Measurements from ENCODE around the gene CEACAM6. TPM values are rescaled to one million over a fixed set of nuclear protein-coding genes. Genes with fewer than 3 reads are reported as not detected.
"Not testable (repeated sequence)": the region's sequence is repeated elsewhere in the genome, so short reads cannot be mapped to it uniquely, and the experiment has no call there.

CEACAM6 gene
- total RNA-seq, 2 experiments from 2014 or later = not detected

GRCh38 chr19:41787055-41787454 lies 31.7 kb downstream of the CEACAM6 start:
- ChIA-PET POLR2A (no interaction called here), CTCF (interaction anchor here (0.6 to 5.4 kb wide), 2 partner anchors 34 to 304 kb away, joined by 3 to 38 read pairs; partner anchors contain the start of gene CEACAM6)

- POLR2A ChIA-PET, CTCF ChIA-PET: not testable (repeated sequence)
Measured at GRCh38 chr19:41788518-41788917, 33.2 kb downstream of the CEACAM6 start.

- POLR2A ChIA-PET, CTCF ChIA-PET: not testable (repeated sequence)
Measured at GRCh38 chr19:41789053-41789452, 33.7 kb downstream of the CEACAM6 start.

GRCh38 chr19:41792513-41793413 lies 37.4 kb downstream of the CEACAM6 start:
- POLR2A ChIA-PET = no interaction called here
- CTCF ChIA-PET = interaction anchor here (0.5 to 6.6 kb wide), 18 partner anchors 8 to 1305 kb away, joined by 3 to 60 read pairs (median 3); partner anchors contain the start of gene ERFL

GRCh38 chr19:41793414-41793727 lies 38.0 kb downstream of the CEACAM6 start:
- POLR2A ChIA-PET = no interaction called here
- CTCF ChIA-PET = interaction anchor here (0.5 to 6.6 kb wide), 16 partner anchors 9 to 1306 kb away, joined by 3 to 60 read pairs (median 3); partner anchors contain the start of gene ERFL

GRCh38 chr19:41795031-41795461 lies 39.7 kb downstream of the CEACAM6 start:
- CTCF ChIA-PET = interaction anchor here (0.5 to 6.6 kb wide), 16 partner anchors 9 to 1853 kb away, joined by 3 to 60 read pairs (median 5); no protein-coding TSS in a partner anchor
- POLR2A ChIA-PET = no interaction called here

GRCh38 chr19:41796362-41796761 lies 41.0 kb downstream of the CEACAM6 start, which contains the start of gene CEACAM3:
TSS of gene CEACAM3 (plus strand) at chr19:41796587. CDS start at chr19:41796678, 91 bp downstream.
- ChIA-PET POLR2A (no interaction called here), CTCF (interaction anchor here (5.6 to 6.6 kb wide), 2 partner anchors 23 to 43 kb away, joined by 35 to 60 read pairs; no protein-coding TSS in a partner anchor)

GRCh38 chr19:41796901-41797300 lies 41.6 kb downstream of the CEACAM6 start:
- CTCF ChIA-PET = interaction anchor here (0.5 kb wide), 1 partner anchor 21 kb away, joined by 6 read pairs; no protein-coding TSS in a partner anchor
- POLR2A ChIA-PET = no interaction called here

GRCh38 chr19:41799444-41800000 lies 44.2 kb downstream of the CEACAM6 start:
- CTCF ChIA-PET = no interaction called here
- POLR2A ChIA-PET = no interaction called here

- ChIA-PET CTCF (interaction anchor here (1.3 to 1.5 kb wide), 2 partner anchors 16 to 35 kb away, joined by 4 read pairs; no protein-coding TSS in a partner anchor), POLR2A (no interaction called here)
Measured at GRCh38 chr19:41801031-41801430, 45.7 kb downstream of the CEACAM6 start.

- CTCF ChIA-PET = interaction anchor here (1.0 to 1.3 kb wide), 4 partner anchors 9 to 17 kb away, joined by 3 to 5 read pairs (median 4); no protein-coding TSS in a partner anchor
- POLR2A ChIA-PET = no interaction called here
Measured at GRCh38 chr19:41801792-41802211, 46.5 kb downstream of the CEACAM6 start.

- ChIA-PET CTCF (interaction anchor here (0.6 to 1.3 kb wide), 5 partner anchors 10 to 1815 kb away, joined by 3 to 5 read pairs (median 3); no protein-coding TSS in a partner anchor), POLR2A (interaction anchor here (0.6 kb wide), 1 partner anchor 437 kb away, joined by 4 read pairs; no protein-coding TSS in a partner anchor)
Measured at GRCh38 chr19:41802770-41803169, 47.4 kb downstream of the CEACAM6 start.

GRCh38 chr19:41804336-41804735 lies 49.0 kb downstream of the CEACAM6 start:
- POLR2A ChIA-PET = no interaction called here
- CTCF ChIA-PET = interaction anchor here (1.0 to 1.2 kb wide), 2 partner anchors 9 to 31 kb away, joined by 3 to 4 read pairs; no protein-coding TSS in a partner anchor

- CTCF ChIA-PET = no interaction called here
- POLR2A ChIA-PET = no interaction called here
Measured at GRCh38 chr19:41807176-41807575, 51.8 kb downstream of the CEACAM6 start.

GRCh38 chr19:41808663-41809566 lies 53.6 kb downstream of the CEACAM6 start:
- ChIA-PET CTCF (no interaction called here), POLR2A (no interaction called here)

GRCh38 chr19:41810301-41810700 lies 55.0 kb downstream of the CEACAM6 start:
- ChIA-PET CTCF (interaction anchor here (1.2 to 2.0 kb wide), 2 partner anchors 17 to 57 kb away, joined by 3 to 8 read pairs; no protein-coding TSS in a partner anchor), POLR2A (no interaction called here)

GRCh38 chr19:41811036-41811435 lies 55.7 kb downstream of the CEACAM6 start:
- ChIA-PET POLR2A (no interaction called here), CTCF (interaction anchor here (1.1 to 2.0 kb wide), 3 partner anchors 10 to 58 kb away, joined by 3 to 8 read pairs (median 3); no protein-coding TSS in a partner anchor)

GRCh38 chr19:41811981-41812380 lies 56.7 kb downstream of the CEACAM6 start:
- CTCF ChIA-PET = no interaction called here
- POLR2A ChIA-PET = no interaction called here

GRCh38 chr19:41813911-41814310 lies 58.6 kb downstream of the CEACAM6 start:
- POLR2A ChIA-PET = no interaction called here
- CTCF ChIA-PET = interaction anchor here (1.5 kb wide), 1 partner anchor 12 kb away, joined by 3 read pairs; no protein-coding TSS in a partner anchor
